Endothelial cell of umbilical vein (primary cell): ENCODE data around the gene BNC2. TPM values are rescaled to one million over a fixed set of nuclear protein-coding genes. Genes with fewer than 3 reads are reported as not detected.

Source experiments
- BruUV-seq: library from RNA; stranded (reverse); fragments of 400-500 nt; replicated peaks from 2 replicates; lab custom pipeline; 2021; lab: Mats Ljungman, UMichigan
- CTCF ChIA-PET: fragments of 300-600, 350-600 bp; sonication (Branson Sonifier 250); formaldehyde crosslinking; loops from one replicate; lab custom pipeline; 2021; ENCODE audit warnings: antibody characterized with exemption, inconsistent platforms; lab: Charles Lee
- POLR2A ChIA-PET: fragments of 300-600, 350-600 bp; sonication (Branson Sonifier 250); formaldehyde crosslinking; loops from one replicate; lab custom pipeline; 2021; ENCODE audit warnings: antibody characterized with exemption, inconsistent platforms; lab: Charles Lee
- DNase-seq: peaks from one replicate; pipeline ENCODE4 v3.0.0-alpha.2; 2011; ENCODE audit warnings: low read depth, low spot score
- FAIRE-seq: peaks from 2 replicates; lab custom pipeline; 2011; peaks lifted over from hg19 to GRCh38; lab: Jason Lieb, UNC
- H2AFZ ChIP-seq: 2 replicates; pipeline ENCODE4 v1.6.0; 2012; ENCODE audit warnings: low read depth, low read length, control low read depth, inconsistent platforms
- H3K27ac ChIP-seq: 2 replicates; pipeline ENCODE4 v1.5.1; 2011; ENCODE audit warnings: low read depth, mild to moderate bottlenecking, control low read depth, low read length, moderate library complexity; ENCODE audit not compliant: insufficient read depth
- H3K27me3 ChIP-seq, 2 experiments: 2 replicates each; pipeline versions ENCODE4 v1.6.0 to v1.6.1; 2011; ENCODE audit warnings: low read length in 2 of 2, mixed read lengths in 1 of 2; ENCODE audit not compliant: control insufficient read depth in 2 of 2, insufficient read depth in 2 of 2
- H3K36me3 ChIP-seq, 2 experiments: 2 replicates in 1 of 2; 3 replicates in 1 of 2; pipeline ENCODE4 v1.5.1; 2011; ENCODE audit warnings: low read length in 2 of 2, mild to moderate bottlenecking in 1 of 2, moderate library complexity in 1 of 2; ENCODE audit not compliant: control insufficient read depth in 2 of 2, insufficient read depth in 2 of 2; ENCODE audit errors: extremely low read depth in 1 of 2
- H3K4me1 ChIP-seq: 3 replicates; pipeline ENCODE4 v1.5.1; 2011; ENCODE audit warnings: mild to moderate bottlenecking, low read length; ENCODE audit not compliant: control insufficient read depth, insufficient read depth; ENCODE audit errors: extremely low read depth
- H3K4me2 ChIP-seq: 2 replicates; pipeline ENCODE4 v1.6.1; 2011; ENCODE audit warnings: low read length, control low read depth, mixed read lengths; ENCODE audit not compliant: insufficient read depth
- H3K4me3 ChIP-seq, 3 experiments: fragments of 200-600 bp in 1 of 3; sonication (generic), shearing (Covaris generic) in 1 of 3; replicated peaks in 1 of 3; 2 replicates each; pipeline ENCODE4 v1.5.1; 2011 to 2016; ENCODE audit warnings: control low read depth in 3 of 3, low read length in 3 of 3, mild to moderate bottlenecking in 2 of 3, inconsistent platforms in 1 of 3, low read depth in 1 of 3, moderate library complexity in 1 of 3; ENCODE audit not compliant: insufficient read depth in 1 of 3
- H3K79me2 ChIP-seq: 2 replicates; pipeline ENCODE4 v1.6.0; 2012; ENCODE audit warnings: low read length, inconsistent platforms; ENCODE audit not compliant: control insufficient read depth, insufficient read depth
- H3K9ac ChIP-seq: replicated peaks from 2 replicates; pipeline ENCODE3; 2011; ENCODE audit warnings: low read length, control low read depth; ENCODE audit not compliant: insufficient read depth; ENCODE audit errors: extremely low read depth
- H3K9me1 ChIP-seq: replicated peaks from 3 replicates; pipeline ENCODE4 v1.6.0; 2011; ENCODE audit warnings: mild to moderate bottlenecking, low read length; ENCODE audit not compliant: control insufficient read depth, insufficient read depth; ENCODE audit errors: extremely low read depth
- H3K9me3 ChIP-seq: replicated peaks from 2 replicates; pipeline ENCODE4 v1.5.1; 2012; ENCODE audit warnings: low read length, inconsistent platforms; ENCODE audit not compliant: control insufficient read depth, insufficient read depth
- H4K20me1 ChIP-seq: replicated peaks from 2 replicates; pipeline ENCODE3; 2011; ENCODE audit warnings: mild to moderate bottlenecking, low read length; ENCODE audit not compliant: control insufficient read depth, insufficient read depth; ENCODE audit errors: extremely low read depth
- EZH2 ChIP-seq: IDR thresholded peaks from 2 replicates; pipeline ENCODE4 v1.6.1; 2012; ENCODE audit warnings: borderline replicate concordance, low read depth, mild to moderate bottlenecking, moderate library complexity, low read length, inconsistent platforms; ENCODE audit not compliant: severe bottlenecking
- FOS ChIP-seq: IDR thresholded peaks from 2 replicates; pipeline ENCODE4 v1.6.1; 2011; ENCODE audit warnings: mild to moderate bottlenecking, low read length, moderate library complexity, borderline replicate concordance; ENCODE audit not compliant: insufficient read depth
- GATA2 ChIP-seq: IDR thresholded peaks from 2 replicates; pipeline ENCODE4 v1.7.0; 2011; ENCODE audit warnings: low read depth, mild to moderate bottlenecking, moderate library complexity, mixed read lengths, low read length; ENCODE audit not compliant: insufficient read length, insufficient read depth
- JUN ChIP-seq: IDR thresholded peaks from 2 replicates; pipeline ENCODE4 v1.6.1; 2011; ENCODE audit warnings: borderline replicate concordance, low read depth; ENCODE audit not compliant: insufficient read length, insufficient read depth
- MYC ChIP-seq: IDR thresholded peaks from one replicate; pipeline ENCODE4 v1.6.1; 2011; ENCODE audit warnings: mild to moderate bottlenecking, low read depth, low read length
- POLR2A ChIP-seq: IDR thresholded peaks from 2 replicates; pipeline ENCODE4 v1.6.1; 2012; ENCODE audit warnings: low read depth, mild to moderate bottlenecking, control low read depth, low read length
- POLR2AphosphoS5 ChIP-seq: IDR thresholded peaks from 2 replicates; pipeline ENCODE4 v1.6.1; 2012; ENCODE audit warnings: low read depth, mild to moderate bottlenecking, control low read depth, low read length, moderate library complexity; ENCODE audit not compliant: insufficient read depth
- dilution Hi-C: fragments of 300-500 bp; cut with MboI; formaldehyde crosslinking; loops from one replicate; pipeline ENCODE4 v1.15.0; 2019; ENCODE audit warnings: low sequenced_read_pairs; ENCODE audit not compliant: extremely low pct_ligation_motif_present
- intact Hi-C: fragments of 100-400 bp; cut with micrococcal nuclease; formaldehyde crosslinking; loops from one replicate; pipeline ENCODE4 v1.10.0; 2022
- polyA plus RNA-seq, 4 experiments: library from polyadenylated mRNA; depleted of rRNA in 3 of 4; stranded (reverse) in 3 of 4; unstranded in 1 of 4; fragments of >200 nt; gene quantifications; 2 replicates each; pipeline versions ENCODE4 v1.2.1 to v1.2.3, GENCODE V29; 2011 to 2012; ENCODE audit warnings: missing spikeins in 1 of 4
- total RNA-seq: library from RNA; stranded (reverse); gene quantifications from 2 replicates; pipeline ENCODE4 v1.2.3, GENCODE V29; 2021
- TF ChIP-seq, protein P1 (sequence below): IDR thresholded peaks from 2 replicates; pipeline ENCODE4 v1.6.1; 2011; ENCODE audit not compliant: insufficient read depth, insufficient read length
- TF ChIP-seq, protein P2 (sequence below), 2 donors: IDR thresholded peaks; 1 replicate in 1 of 2; 2 replicates in 1 of 2; pipeline ENCODE4 v1.5.1; 2011; ENCODE audit warnings: low read length in 2 of 2, mild to moderate bottlenecking in 2 of 2, moderate library complexity in 2 of 2, control low read depth in 1 of 2, inconsistent platforms in 1 of 2, low read depth in 1 of 2; ENCODE audit not compliant: insufficient read depth in 1 of 2; ENCODE audit errors: extremely low read depth in 1 of 2

Gene BNC2
- total and polyA plus RNA-seq, 2 donors (not counting 3 experiments of a cell fraction or from before 2014, with no cell fraction given): 12.1 to 34.3 TPM

DNA sequence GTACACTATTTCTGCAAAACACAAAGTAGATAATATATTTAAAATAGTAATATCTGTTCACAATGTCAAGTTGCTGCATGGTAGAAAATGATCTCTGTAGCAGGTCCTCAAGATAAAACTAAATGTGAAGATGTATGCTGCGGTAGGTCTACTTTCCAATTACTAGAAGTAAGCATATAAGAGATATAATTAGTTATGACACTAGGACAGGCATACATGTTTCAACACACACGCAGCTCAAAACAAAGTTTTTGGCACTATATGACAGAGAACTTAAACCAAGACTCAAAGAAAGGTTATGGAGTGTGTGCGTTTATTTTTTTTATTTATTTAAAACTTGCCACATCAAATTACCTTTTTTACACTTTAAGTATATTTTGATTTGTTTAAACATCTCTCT lies 23.5 kb downstream of the BNC2 start:
- no peaks in the 10 kb centered on the region for H4K20me1 ChIP-seq
- no peaks in the 10 kb centered on the region for H3K79me2 ChIP-seq
- ChIA-PET POLR2A (no interaction called here), CTCF (no interaction called here)
- no peak overlapping the region for H3K4me2 ChIP-seq
- dilution Hi-C loops (no loop called here), intact Hi-C loops (no loop called here)
- DNase-seq: no peak
- H3K9me1 ChIP-seq: no peaks in the 10 kb centered on the region
- H3K4me3 ChIP-seq: no peak overlapping the region
- no peaks in the 10 kb centered on the region for H3K9me3 ChIP-seq
- no peak for FAIRE-seq
- H3K36me3 ChIP-seq: no peaks in the 10 kb centered on the region
- no peak overlapping the region for H3K9ac ChIP-seq
- no peaks in the 10 kb centered on the region for H3K4me1 ChIP-seq
- TF ChIP-seq, protein P1, sequence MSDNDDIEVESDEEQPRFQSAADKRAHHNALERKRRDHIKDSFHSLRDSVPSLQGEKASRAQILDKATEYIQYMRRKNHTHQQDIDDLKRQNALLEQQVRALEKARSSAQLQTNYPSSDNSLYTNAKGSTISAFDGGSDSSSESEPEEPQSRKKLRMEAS: no peak
- TF ChIP-seq POLR2A (no peak), JUN (no peak), FOS (no peak)
- no peak overlapping the region for H3K27ac ChIP-seq
- no peaks in the 10 kb centered on the region for H3K27me3 ChIP-seq
- no TSS peak for BruUV-seq
- H2AFZ ChIP-seq: no peak overlapping the region

DNA sequence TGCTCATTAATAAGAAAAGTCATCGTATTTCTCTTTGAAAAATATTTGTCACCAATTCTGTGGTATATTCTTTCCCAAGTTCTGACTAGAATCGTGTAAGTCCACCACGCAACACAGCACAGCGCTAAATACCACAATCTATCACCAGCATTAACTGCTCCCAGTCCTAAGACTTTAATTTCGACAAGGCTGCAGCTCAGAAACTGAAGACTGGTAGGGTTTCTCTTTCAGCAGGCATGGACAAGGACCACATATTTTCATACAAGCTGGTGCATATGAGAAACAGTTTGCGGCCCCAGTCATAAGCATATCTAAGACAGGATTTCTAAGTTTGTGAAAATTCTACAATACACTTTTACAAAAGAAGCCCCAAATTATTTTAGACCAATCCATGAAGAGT lies 24.1 kb downstream of the BNC2 start:
- dilution Hi-C loops: no loop called here
- H3K27me3 ChIP-seq: no peaks in the 10 kb centered on the region
- BruUV-seq: no TSS peak
- no peaks in the 10 kb centered on the region for H3K9me3 ChIP-seq
- H3K4me2 ChIP-seq: no peak overlapping the region
- H4K20me1 ChIP-seq: no peaks in the 10 kb centered on the region
- POLR2A ChIA-PET: no interaction called here
- no peak overlapping the region for H3K27ac ChIP-seq
- no peaks in the 10 kb centered on the region for H3K4me1 ChIP-seq
- FAIRE-seq: no peak
- no peak for TF ChIP-seq FOS
- no peak for TF ChIP-seq JUN
- TF ChIP-seq, protein P1: no peak
- no peak for TF ChIP-seq POLR2A
- TF ChIP-seq, protein P2, sequence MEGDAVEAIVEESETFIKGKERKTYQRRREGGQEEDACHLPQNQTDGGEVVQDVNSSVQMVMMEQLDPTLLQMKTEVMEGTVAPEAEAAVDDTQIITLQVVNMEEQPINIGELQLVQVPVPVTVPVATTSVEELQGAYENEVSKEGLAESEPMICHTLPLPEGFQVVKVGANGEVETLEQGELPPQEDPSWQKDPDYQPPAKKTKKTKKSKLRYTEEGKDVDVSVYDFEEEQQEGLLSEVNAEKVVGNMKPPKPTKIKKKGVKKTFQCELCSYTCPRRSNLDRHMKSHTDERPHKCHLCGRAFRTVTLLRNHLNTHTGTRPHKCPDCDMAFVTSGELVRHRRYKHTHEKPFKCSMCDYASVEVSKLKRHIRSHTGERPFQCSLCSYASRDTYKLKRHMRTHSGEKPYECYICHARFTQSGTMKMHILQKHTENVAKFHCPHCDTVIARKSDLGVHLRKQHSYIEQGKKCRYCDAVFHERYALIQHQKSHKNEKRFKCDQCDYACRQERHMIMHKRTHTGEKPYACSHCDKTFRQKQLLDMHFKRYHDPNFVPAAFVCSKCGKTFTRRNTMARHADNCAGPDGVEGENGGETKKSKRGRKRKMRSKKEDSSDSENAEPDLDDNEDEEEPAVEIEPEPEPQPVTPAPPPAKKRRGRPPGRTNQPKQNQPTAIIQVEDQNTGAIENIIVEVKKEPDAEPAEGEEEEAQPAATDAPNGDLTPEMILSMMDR (IDR thresholded peaks at IDR 0.05; ENCODE audit: extremely low read depth in 1 of 2, insufficient read depth in 1 of 2, low read depth in 1 of 2, low read length in 2 of 2): no peak
- no peak for TF ChIP-seq EZH2
- no peak for TF ChIP-seq GATA2
- TF ChIP-seq MYC: no peak
- no peak for TF ChIP-seq POLR2AphosphoS5
- DNase-seq: no peak
- no peak overlapping the region for H2AFZ ChIP-seq
- CTCF ChIA-PET: interaction anchor here (1.0 kb wide), 1 partner anchor 13 kb away, joined by 3 read pairs; no protein-coding TSS in a partner anchor
- no peak overlapping the region for H3K9ac ChIP-seq
- H3K4me3 ChIP-seq: no peak overlapping the region
- H3K9me1 ChIP-seq: no peaks in the 10 kb centered on the region
- intact Hi-C loops: no loop called here
- no peaks in the 10 kb centered on the region for H3K79me2 ChIP-seq
- H3K36me3 ChIP-seq: no peaks in the 10 kb centered on the region
